ENCODE data around the gene SRPK1.

SRPK1 gene

DNA sequence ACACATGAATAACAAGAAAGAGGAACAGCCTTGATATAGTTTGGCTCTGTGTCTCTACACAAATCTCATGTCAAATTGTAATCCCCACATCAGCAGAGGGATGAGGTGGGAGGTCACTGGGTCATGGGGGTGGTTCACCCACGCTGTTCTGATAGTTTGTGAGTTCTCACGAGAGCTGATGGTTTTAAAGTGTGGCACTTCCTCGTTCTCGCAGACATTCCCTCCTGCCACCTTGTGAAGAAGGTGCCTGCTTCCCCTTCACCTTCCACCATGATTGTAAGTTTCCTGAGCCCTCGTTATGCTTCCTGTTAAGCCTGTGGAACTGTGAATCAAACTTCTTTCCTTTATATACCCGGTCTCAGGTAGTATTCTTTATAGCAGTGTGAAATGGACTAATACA lies 13.1 kb downstream of the SRPK1 start:
- peaks cover 65% of the 10 kb centered on the region for H3K36me3 ChIP-seq (ENCODE audit: insufficient read depth, low read length)

DNA sequence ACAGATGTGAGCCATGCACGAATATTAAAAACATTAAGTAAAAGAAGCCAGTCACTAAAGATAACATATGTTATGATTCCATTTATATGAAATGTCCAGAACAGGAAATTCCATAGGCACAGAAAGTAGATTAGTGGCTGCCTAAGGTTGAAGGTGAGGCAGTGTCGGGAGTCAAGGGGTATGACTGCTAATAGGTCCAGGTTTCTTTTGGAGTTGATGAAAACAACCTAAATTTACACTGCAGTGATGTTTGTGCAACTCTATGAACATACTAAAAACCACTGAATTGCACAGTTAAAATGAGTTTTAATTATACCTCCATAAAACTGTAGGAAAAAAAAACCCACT lies 14.4 kb downstream of the SRPK1 start:
- Histone ChIP-seq H3K9me3 (ENCODE audit: low read depth, low read length) (no peaks in the 10 kb centered on the region), H3K27ac (no peak overlapping the region), H3K4me3 (no peak overlapping the region), H3K36me3 (ENCODE audit: insufficient read depth, low read length) (peaks cover 56% of the 10 kb centered on the region), H3K9ac (ENCODE audit: insufficient read length) (no peak overlapping the region)
- TF ChIP-seq POLR2AphosphoS5 (IDR thresholded peaks at IDR 0.05; ENCODE audit: borderline replicate concordance, low read depth, low read length) (no peak), FOXP2 (optimal IDR thresholded peaks at IDR 0.05; ENCODE audit: control extremely low read depth, extremely low read length, insufficient read depth) (no peak), EZH2 (IDR thresholded peaks at IDR 0.05) (no peak)
- no peak for DNase-seq (ENCODE audit: low read depth, low spot score)

More for the DNA sequence above, 13.1 kb downstream of the SRPK1 start:
- Histone ChIP-seq H3K27ac (no peak overlapping the region), H3K4me3 (no peak overlapping the region), H3K9me3 (ENCODE audit: low read depth, low read length) (no peaks in the 10 kb centered on the region), H3K9ac (ENCODE audit: insufficient read length) (no peak overlapping the region)
- no peak for DNase-seq (ENCODE audit: low read depth, low spot score)
- no peak for TF ChIP-seq POLR2AphosphoS5 (IDR thresholded peaks at IDR 0.05; ENCODE audit: borderline replicate concordance, low read depth, low read length)
- no peak for TF ChIP-seq EZH2 (IDR thresholded peaks at IDR 0.05)

DNA sequence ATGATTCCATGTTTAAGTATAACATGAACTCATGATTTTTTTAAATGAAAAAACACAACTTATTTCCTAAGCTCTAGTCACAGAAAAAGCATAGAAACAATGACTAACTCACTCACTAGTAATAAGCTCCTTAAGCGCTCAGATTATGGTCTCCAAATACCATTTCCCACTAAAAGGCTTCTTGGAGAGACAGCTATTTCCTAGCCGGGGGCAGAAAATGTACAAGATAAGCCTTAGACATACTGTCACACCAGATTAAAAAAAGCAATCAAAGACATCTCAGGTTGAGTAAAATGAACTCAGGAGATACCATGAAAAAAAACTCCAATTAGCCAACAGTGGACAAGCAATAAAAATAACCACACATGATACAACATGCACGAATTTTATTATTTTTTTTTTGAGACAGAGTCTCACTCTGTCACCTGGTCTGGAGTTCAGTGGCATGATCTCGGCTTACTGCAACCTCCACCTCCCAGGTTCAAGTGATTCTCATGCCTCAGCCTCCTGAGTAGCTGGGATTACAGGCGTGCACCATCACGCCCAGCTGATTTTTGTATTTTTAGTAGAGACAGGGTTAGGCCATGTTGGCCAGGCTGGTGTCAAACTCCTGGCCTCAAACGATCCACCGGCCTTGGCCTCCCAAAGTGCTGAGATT lies 14.9 kb downstream of the SRPK1 start:
- no peak overlapping the region for H3K27ac ChIP-seq
- no peak for TF ChIP-seq EZH2 (IDR thresholded peaks at IDR 0.05)
- no peak overlapping the region for H3K9ac ChIP-seq (ENCODE audit: insufficient read length)
- H3K36me3 ChIP-seq (ENCODE audit: insufficient read depth, low read length): peaks cover 56% of the 10 kb centered on the region
- no peaks in the 10 kb centered on the region for H3K9me3 ChIP-seq (ENCODE audit: low read depth, low read length)
- no peak for DNase-seq (ENCODE audit: low read depth, low spot score)
- H3K4me3 ChIP-seq: no peak overlapping the region

DNA sequence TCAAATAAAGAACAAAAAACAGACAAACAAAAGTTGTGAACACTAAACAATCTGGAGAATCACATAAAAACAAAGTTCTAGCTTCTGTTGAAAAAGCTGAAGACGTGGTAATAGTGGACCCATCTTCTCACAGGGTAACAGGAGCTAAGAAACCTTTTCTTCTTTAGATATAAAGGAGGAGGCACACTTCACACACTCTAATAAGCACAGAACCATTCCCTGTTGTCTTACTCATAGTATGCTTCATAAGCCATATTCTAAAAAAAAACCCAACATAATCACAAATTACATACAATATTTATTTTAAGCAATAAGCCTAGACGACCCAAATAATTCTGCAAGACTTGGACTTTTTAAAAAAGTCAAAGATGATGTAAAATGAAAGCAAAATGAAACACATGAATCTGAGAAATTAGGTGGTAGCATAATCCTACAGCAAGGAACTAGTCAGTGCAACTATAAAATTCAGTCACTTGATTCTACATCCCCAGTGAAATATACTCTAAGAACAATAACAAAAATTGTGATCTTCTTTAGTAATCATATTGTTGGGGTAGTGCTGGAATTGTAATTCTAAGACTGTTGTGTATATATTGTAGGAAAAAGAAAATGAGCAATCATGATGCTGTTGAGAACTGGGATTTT lies 15.6 kb downstream of the SRPK1 start:
- no peak overlapping the region for H3K9ac ChIP-seq (ENCODE audit: insufficient read length)
- H3K36me3 ChIP-seq (ENCODE audit: insufficient read depth, low read length): peaks cover 55% of the 10 kb centered on the region
- no peak overlapping the region for H3K27ac ChIP-seq
- no peak for DNase-seq (ENCODE audit: low read depth, low spot score)
- no peaks in the 10 kb centered on the region for H3K9me3 ChIP-seq (ENCODE audit: low read depth, low read length)
- no peak overlapping the region for H3K4me3 ChIP-seq
- no peak for TF ChIP-seq POLR2AphosphoS5 (IDR thresholded peaks at IDR 0.05; ENCODE audit: borderline replicate concordance, low read depth, low read length)
- no peak for TF ChIP-seq FOXP2 (optimal IDR thresholded peaks at IDR 0.05; ENCODE audit: control extremely low read depth, extremely low read length, insufficient read depth)
- TF ChIP-seq EZH2 (IDR thresholded peaks at IDR 0.05): no peak

DNA sequence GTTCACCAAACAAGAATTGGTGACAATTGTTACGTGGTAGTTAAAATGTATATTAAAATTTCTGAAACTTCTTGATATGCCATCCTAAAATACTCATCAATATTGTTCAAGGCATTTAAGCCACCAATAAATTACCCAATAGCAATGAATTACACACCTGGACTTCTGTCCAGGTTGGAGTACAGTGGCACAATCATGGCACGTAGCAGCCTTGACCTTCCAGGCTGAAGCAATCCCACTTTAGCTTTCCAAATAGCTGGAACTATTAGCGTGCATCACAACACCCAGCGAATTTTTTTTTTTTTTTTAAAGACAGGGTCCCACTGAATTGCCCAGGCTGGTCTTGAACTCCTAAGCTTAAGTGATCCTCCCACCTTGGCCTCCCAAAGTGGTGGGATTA lies 17.2 kb downstream of the SRPK1 start:
- no peak overlapping the region for H3K4me3 ChIP-seq
- H3K36me3 ChIP-seq (ENCODE audit: insufficient read depth, low read length): peaks cover 51% of the 10 kb centered on the region
- TF ChIP-seq FOXP2 (optimal IDR thresholded peaks at IDR 0.05; ENCODE audit: control extremely low read depth, extremely low read length, insufficient read depth): no peak
- no peak for TF ChIP-seq POLR2AphosphoS5 (IDR thresholded peaks at IDR 0.05; ENCODE audit: borderline replicate concordance, low read depth, low read length)
- no peak for TF ChIP-seq EZH2 (IDR thresholded peaks at IDR 0.05)
- no peak for DNase-seq (ENCODE audit: low read depth, low spot score)
- H3K27ac ChIP-seq: no peak overlapping the region
- no peaks in the 10 kb centered on the region for H3K9me3 ChIP-seq (ENCODE audit: low read depth, low read length)
- H3K9ac ChIP-seq (ENCODE audit: insufficient read length): no peak overlapping the region

DNA sequence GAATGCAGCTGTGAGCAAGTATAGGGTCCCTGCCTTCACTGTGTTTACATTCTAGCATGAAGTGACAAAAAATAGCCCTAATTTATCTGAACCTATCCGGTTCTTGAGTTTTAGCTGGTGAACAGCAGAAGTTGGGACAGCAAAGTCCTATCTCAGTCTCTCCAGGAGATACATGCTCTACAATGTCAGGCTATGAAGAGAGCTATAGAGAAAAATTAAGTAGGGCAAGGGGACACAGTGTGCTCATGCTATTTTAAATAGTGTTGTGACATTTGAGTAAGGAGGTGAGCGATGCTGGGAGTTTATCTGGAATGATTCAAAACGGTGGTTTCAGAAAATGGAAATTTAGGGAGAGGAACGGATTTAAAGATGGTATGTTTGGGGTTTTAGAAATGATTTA lies 20.4 kb downstream of the SRPK1 start:
- H3K9ac ChIP-seq (ENCODE audit: insufficient read length): no peak overlapping the region
- H3K36me3 ChIP-seq (ENCODE audit: insufficient read depth, low read length): peaks cover 55% of the 10 kb centered on the region
- TF ChIP-seq FOXP2 (optimal IDR thresholded peaks at IDR 0.05; ENCODE audit: control extremely low read depth, extremely low read length, insufficient read depth): no peak
- no peak for TF ChIP-seq POLR2AphosphoS5 (IDR thresholded peaks at IDR 0.05; ENCODE audit: borderline replicate concordance, low read depth, low read length)
- no peak for TF ChIP-seq EZH2 (IDR thresholded peaks at IDR 0.05)

DNA sequence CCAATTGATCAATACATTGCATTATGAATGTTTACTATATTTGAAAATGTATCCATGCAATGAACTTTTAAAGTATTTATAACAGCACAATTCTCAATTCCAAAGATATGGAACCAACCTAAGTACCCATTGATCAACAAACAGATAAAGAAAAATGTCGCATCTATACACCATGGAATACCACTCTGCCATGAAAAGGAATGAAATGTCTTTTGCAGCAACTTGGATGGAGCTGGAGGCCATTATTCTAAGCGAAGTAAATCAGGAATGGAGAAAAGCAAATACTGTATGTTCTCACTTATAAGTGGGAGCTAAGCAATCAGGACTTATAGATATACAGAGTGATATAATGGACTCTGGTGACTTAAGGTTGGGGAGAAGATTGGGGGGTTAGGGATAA lies 22.9 kb downstream of the SRPK1 start:
- no peak overlapping the region for H3K4me3 ChIP-seq

More for the DNA sequence above, 20.4 kb downstream of the SRPK1 start:
- Histone ChIP-seq H3K27ac (no peak overlapping the region), H3K4me3 (no peak overlapping the region), H3K9me3 (ENCODE audit: low read depth, low read length) (no peaks in the 10 kb centered on the region)
- no peak for DNase-seq (ENCODE audit: low read depth, low spot score)

DNA sequence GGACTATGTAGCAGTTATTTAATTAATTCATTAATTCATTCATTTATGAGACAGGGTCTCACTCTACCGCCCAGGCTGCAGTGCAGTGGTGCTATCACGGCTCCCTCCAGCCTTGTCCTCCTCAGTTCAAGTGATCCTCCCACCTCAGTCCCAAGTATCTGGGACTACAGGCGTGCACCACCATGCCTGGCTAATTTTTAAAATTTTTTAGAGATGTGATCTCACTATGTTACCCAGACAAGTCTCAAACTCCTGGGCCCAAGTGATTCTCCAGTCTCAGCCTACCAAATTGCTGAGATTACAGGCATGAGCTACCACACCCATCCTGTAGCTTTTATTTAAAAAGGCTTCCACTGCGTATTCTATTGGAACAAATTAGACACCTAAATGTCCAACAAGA lies 23.4 kb downstream of the SRPK1 start:
- DNase-seq (ENCODE audit: low read depth, low spot score): no peak
- TF ChIP-seq POLR2AphosphoS5 (IDR thresholded peaks at IDR 0.05; ENCODE audit: borderline replicate concordance, low read depth, low read length) (no peak), FOXP2 (optimal IDR thresholded peaks at IDR 0.05; ENCODE audit: control extremely low read depth, extremely low read length, insufficient read depth) (no peak), EZH2 (IDR thresholded peaks at IDR 0.05) (no peak)
- Histone ChIP-seq H3K9me3 (ENCODE audit: low read depth, low read length) (no peaks in the 10 kb centered on the region), H3K27ac (no peak overlapping the region), H3K9ac (ENCODE audit: insufficient read length) (no peak overlapping the region), H3K36me3 (ENCODE audit: insufficient read depth, low read length) (peaks cover 37% of the 10 kb centered on the region), H3K4me3 (no peak overlapping the region)

More for the DNA sequence above, 22.9 kb downstream of the SRPK1 start:
- no peak overlapping the region for H3K27ac ChIP-seq
- no peak for DNase-seq (ENCODE audit: low read depth, low spot score)
- H3K36me3 ChIP-seq (ENCODE audit: insufficient read depth, low read length): peaks cover 40% of the 10 kb centered on the region
- no peak overlapping the region for H3K9ac ChIP-seq (ENCODE audit: insufficient read length)
- no peak for TF ChIP-seq POLR2AphosphoS5 (IDR thresholded peaks at IDR 0.05; ENCODE audit: borderline replicate concordance, low read depth, low read length)
- no peak for TF ChIP-seq EZH2 (IDR thresholded peaks at IDR 0.05)
- TF ChIP-seq FOXP2 (optimal IDR thresholded peaks at IDR 0.05; ENCODE audit: control extremely low read depth, extremely low read length, insufficient read depth): no peak
- no peaks in the 10 kb centered on the region for H3K9me3 ChIP-seq (ENCODE audit: low read depth, low read length)

DNA sequence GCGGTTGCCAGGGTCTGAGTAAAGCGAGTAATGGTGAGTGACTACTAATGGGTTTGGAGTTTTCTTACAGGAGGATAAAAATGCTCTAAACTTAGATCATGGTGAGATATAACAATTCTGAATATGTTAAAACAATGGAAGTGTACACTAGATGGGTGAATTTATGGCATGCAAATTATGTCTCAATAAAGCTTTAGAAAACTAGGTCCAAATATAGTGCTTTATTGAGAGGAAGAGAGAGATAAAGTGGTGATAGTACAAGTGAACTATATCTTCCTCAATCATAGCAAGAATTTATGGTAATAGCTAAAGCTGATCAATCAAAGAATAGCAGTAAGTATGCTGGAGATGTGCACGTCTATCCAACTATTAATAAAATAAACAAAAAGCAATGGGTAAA lies 23.9 kb downstream of the SRPK1 start:
- H3K9me3 ChIP-seq (ENCODE audit: low read depth, low read length): no peaks in the 10 kb centered on the region
- no peak overlapping the region for H3K4me3 ChIP-seq
- H3K36me3 ChIP-seq (ENCODE audit: insufficient read depth, low read length): peaks cover 36% of the 10 kb centered on the region
- no peak for DNase-seq (ENCODE audit: low read depth, low spot score)
- H3K27ac ChIP-seq: no peak overlapping the region
- TF ChIP-seq POLR2AphosphoS5 (IDR thresholded peaks at IDR 0.05; ENCODE audit: borderline replicate concordance, low read depth, low read length): no peak
- no peak for TF ChIP-seq EZH2 (IDR thresholded peaks at IDR 0.05)
- TF ChIP-seq FOXP2 (optimal IDR thresholded peaks at IDR 0.05; ENCODE audit: control extremely low read depth, extremely low read length, insufficient read depth): no peak
- H3K9ac ChIP-seq (ENCODE audit: insufficient read length): no peak overlapping the region

Data from SK-N-MC (cell line).